Measurements from ENCODE around the gene TM4SF18.

DNA sequence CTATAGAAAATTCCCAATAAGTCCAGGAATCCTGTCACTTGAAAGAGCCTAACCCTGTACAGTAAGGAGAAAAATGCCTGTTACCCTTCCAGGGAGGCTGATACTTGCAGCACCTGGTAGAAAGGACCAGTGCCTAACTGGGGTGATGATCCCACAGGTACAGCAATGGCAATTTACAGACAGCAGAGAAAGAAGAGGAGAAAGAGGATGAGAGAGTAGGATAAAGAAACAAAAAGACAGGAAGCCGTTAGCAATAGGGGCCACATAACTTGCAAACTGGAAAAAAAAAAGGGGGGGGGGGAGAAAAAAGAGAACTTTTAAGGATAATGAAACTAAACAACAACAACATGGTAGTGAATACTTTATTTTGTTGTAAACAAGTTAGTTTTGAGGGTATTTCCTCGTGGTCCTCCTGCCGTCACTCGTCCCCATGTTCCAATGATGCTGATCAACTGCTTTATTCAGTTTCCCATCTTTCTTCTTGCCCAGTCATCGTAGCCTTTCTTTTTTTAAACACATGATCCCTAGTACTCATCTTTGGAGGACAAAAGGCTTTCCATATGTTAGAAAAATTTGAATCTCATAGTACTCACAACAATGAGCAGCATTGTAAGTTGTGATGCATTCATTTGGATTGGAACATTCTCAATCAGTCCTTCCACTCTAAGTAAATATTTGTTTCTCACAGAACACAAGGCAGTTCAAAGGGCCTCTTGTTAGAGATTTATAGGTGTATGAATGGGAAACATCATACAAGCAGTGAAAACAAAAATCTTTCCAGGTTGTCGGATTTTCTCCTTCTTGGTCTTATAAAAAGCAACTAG is 35.5 kb upstream of the TM4SF18 start:
- TF ChIP-seq, protein P1, sequence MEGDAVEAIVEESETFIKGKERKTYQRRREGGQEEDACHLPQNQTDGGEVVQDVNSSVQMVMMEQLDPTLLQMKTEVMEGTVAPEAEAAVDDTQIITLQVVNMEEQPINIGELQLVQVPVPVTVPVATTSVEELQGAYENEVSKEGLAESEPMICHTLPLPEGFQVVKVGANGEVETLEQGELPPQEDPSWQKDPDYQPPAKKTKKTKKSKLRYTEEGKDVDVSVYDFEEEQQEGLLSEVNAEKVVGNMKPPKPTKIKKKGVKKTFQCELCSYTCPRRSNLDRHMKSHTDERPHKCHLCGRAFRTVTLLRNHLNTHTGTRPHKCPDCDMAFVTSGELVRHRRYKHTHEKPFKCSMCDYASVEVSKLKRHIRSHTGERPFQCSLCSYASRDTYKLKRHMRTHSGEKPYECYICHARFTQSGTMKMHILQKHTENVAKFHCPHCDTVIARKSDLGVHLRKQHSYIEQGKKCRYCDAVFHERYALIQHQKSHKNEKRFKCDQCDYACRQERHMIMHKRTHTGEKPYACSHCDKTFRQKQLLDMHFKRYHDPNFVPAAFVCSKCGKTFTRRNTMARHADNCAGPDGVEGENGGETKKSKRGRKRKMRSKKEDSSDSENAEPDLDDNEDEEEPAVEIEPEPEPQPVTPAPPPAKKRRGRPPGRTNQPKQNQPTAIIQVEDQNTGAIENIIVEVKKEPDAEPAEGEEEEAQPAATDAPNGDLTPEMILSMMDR (IDR thresholded peaks at IDR 0.05; ENCODE audit: poor library complexity, severe bottlenecking), result no peak
- no peak for TF ChIP-seq EP300 (conservative IDR thresholded peaks at IDR 0.05; ENCODE audit: poor library complexity, severe bottlenecking)
- TF ChIP-seq POLR2AphosphoS5 (IDR thresholded peaks at IDR 0.05), result no peak
